C4-2B (cell line): ENCODE measurements around the gene AFF1.

Experiments used
- ZFX ChIP-seq: fragments of 450-650 bp; IDR thresholded peaks from 2 replicates; pipeline ENCODE4 v1.6.1; 2017
- TF ChIP-seq, protein P1 (sequence below): fragments of 450-650 bp; conservative IDR thresholded peaks from 2 replicates; pipeline ENCODE4 v1.5.1; 2017; ENCODE audit warnings: mild to moderate bottlenecking

DNA sequence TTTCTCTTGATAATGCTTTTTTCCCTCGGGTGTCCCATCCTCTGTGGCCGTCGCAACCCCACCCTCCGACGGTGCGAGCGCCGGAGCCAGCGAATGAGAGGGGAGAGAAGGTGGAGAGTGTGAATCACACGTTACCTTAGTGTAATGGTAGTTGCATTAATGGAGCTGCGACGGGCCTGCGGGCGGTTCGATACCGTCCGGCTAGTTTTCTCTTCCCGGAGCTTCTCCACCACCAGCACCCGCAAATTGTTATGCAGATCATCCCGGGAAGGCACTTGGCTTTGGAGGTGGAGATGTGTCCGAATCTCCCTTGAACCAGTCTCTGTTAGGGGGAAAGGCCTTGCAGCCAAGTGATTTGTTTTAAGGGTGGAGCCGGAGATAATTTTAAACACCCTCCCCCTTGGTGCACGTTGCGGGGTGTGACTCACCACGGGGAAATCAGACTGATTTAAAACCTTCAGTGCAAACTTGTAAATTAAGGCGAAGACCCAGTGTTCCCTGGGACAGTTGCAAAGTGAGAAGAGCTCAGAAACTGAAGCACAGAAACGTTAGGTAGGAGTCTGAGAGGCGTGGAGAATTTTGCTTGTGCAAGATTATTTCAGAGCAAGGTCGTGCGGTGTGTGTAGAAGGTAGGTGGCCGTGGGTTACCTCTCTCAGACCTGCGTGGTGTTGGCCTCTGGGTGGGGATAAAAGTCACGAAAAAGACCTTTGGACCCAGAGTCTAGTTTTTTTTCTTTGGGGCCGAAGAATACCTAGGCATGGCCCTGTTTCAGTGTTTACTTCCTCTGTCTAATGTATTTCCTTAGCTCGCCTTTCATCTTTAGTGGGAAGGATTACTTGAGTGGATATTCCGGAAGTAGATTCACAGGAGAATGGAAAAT lies 1.3 kb downstream of the AFF1 start:
- TF ChIP-seq, protein P1, sequence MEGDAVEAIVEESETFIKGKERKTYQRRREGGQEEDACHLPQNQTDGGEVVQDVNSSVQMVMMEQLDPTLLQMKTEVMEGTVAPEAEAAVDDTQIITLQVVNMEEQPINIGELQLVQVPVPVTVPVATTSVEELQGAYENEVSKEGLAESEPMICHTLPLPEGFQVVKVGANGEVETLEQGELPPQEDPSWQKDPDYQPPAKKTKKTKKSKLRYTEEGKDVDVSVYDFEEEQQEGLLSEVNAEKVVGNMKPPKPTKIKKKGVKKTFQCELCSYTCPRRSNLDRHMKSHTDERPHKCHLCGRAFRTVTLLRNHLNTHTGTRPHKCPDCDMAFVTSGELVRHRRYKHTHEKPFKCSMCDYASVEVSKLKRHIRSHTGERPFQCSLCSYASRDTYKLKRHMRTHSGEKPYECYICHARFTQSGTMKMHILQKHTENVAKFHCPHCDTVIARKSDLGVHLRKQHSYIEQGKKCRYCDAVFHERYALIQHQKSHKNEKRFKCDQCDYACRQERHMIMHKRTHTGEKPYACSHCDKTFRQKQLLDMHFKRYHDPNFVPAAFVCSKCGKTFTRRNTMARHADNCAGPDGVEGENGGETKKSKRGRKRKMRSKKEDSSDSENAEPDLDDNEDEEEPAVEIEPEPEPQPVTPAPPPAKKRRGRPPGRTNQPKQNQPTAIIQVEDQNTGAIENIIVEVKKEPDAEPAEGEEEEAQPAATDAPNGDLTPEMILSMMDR: no peak
- no peak for TF ChIP-seq ZFX
